RPMI7951 (cell line): ENCODE data around the gene ITGA8. TPM values are rescaled to one million over a fixed set of nuclear protein-coding genes. Genes with fewer than 3 reads are reported as not detected.
"Not testable (repeated sequence)": the region's sequence is repeated elsewhere in the genome, so short reads cannot be mapped to it uniquely, and the experiment has no call there.

ENCODE experiments used
- DNase-seq: peaks from one replicate; pipeline ENCODE4 v3.0.0-alpha.2; 2012; ENCODE audit warnings: low read depth
- total RNA-seq: library from RNA; depleted of rRNA; stranded (reverse); fragments of >200 nt; shearing (Covaris generic); gene quantifications from 2 replicates; pipeline ENCODE4 v1.2.3, GENCODE V29; 2014

Gene ITGA8
- total RNA-seq, 1 experiment from 2014 or later = 7.6 TPM

DNA sequence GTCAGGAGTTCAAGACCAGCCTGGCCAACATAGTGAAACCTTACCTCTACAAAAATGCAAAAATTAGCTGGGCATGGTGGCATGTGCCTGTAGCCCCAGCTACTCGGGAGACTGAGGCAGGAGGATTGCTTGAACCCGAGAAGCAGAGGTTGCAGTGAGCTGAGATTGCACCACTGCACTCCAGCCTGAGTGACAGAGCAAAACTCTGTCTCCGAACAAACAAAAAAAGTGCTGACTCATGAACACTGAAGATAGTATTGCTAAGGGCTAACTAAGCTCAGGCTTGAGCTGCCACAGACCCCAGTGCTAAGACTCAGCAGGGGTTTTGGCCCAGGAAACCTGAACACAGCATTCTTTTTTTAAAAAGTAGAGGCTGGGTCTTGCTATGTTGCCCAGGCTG, 162.6 kb downstream of the ITGA8 start:
- DNase-seq = not testable (repeated sequence)

DNA sequence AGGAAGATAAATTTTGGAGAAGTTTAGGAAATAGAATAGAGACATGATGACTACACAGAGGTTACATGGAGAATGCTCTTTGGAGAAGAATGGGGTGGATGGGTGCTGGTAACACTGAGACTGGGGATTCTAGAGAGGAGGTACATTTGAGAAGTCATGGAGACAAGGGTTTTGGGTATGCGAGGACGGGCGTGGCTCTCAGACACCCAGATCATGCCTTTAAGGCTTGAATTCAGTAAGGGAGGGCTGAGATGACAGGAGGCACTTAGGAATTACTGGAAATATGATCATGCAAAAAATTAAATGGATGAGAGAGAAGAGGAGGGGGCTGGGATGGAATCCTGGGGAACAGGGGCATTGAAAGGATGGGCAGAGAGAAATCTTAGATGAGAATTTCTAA, 168.8 kb downstream of the ITGA8 start:
- DNase-seq = no peak

DNA sequence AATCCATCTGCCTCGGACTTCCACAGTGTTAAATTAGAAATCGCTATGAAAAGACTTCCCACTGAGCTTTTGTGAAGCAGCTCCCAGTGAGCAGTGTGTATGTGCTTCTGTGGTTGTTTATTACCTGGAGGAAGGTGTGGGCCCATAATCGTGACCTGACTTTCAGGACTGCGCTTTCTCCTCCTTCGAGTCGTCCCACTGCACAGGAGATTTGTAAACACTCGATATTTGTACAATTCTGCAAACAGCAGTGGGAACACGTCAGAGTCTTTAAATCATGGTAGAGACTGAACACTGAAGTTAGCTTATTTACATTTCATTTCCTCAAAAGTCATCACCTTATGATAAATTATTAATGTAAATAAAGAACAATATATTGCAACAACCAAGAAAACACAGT, 171.4 kb downstream of the ITGA8 start:
- DNase-seq = no peak

DNA sequence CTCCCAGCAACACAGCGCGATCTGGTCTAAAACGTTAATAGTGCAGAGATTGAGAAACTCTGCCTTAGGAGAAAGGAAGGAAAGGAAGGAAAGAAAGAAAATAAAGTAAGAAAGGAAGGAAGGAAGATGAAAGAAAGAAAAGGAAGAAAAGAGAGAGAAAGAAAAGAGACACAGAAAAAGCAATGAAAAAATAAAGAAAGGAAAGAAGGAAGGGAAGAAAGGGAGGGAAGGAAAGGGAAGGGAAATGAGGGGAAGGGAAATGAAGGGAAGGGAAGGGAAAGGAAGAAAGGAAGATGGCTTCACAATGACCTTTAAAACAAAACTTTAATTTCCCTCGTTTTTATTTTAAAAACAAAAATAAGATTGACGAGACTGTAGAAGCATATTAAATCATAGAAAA, 173.1 kb downstream of the ITGA8 start:
- no peak for DNase-seq

DNA sequence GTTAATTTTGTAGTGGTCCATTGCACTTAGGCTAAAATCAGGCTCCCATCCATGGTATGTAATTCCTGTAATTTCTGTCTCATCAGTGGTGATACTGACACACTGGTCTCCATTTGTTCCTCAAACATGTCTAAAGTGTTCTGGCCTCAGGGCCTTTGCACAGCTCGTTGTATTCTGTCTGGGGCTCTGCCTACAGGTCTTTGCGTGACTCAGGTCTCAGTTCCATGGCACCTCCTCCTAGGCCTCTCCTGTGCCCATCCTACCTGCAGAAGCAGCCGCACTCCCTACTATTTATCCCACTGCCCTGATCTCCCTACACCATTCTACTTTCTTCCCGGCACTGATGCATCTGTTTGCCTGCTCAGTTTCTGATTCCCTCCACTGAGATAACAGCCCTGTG, 173.8 kb downstream of the ITGA8 start:
- DNase-seq = no peak

DNA sequence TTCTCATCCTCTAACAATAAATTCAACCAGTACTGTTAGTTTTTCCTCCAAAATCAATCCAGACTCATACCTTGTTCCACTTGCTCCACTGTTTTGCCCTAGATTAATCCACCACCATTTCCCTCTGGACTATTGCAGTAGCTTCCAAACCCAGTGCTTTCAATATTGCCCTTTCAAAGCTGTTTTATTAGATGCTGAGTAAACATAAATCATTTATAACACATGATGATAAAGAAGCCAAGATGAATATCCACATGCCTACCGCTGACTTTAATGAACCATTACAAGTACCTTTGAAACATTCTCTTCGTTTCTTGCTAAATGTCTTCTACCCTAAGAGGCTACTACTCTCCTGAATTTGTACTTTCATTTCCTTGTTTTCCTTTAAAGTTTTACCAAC, 174.5 kb downstream of the ITGA8 start:
- no peak for DNase-seq

DNA sequence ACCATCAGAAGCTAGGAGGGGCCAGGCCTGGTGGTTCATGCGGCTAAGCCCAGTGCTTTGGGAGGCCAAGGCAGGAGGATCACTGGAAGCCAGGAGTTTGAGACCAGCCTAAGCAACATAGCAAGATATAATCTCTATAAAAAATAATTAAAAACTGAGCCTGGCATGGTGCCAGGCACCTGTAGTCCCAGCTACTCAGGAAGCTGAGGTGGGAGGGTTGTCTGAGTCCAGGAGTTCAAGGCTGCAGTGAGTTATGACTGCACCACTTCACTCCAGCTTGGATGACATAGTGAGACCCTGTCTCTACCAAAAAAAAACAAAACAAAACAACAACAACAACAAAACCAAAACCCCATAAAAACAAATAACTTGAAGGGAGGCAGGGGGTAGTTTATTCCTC, 175.7 kb downstream of the ITGA8 start:
- DNase-seq = no peak

DNA sequence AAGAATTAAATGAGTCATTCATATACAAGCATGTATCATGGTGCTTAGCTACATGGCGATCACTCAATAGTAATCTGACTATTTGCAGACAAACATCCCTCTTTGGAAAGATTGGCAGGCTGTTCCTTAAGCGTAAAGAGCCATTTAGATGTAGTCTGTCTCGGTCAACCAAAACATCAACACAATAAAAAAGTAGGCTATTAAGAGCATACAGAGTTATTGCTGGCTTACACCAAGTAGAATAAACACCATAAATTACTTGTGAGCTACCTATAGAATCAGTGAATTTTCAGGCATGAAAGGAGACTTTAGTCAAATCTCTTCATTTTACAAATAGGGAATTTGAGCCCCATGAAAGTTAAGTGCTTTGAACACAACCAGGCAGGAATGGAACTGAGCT, 176.9 kb downstream of the ITGA8 start:
- DNase-seq = no peak

DNA sequence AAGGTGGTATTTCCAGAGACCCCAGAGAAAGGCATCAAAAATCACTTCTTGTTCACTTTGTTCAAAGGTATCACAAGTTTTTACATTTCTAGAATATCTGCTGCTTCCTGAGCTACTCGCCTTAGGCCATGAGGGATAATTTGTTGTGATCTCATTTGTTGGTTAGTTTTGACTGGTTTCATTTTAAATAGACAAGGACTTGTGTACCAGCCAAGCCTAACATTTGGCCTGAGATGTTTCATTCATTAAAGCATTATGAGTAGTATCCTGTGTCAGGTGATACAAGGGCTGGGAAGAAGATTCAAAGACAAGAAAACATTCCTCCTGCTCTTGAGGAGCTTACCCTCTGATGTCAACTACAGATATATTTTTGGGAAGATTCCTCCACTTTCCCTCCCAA, 178.3 kb downstream of the ITGA8 start:
- DNase-seq = peak; percentile 66

DNA sequence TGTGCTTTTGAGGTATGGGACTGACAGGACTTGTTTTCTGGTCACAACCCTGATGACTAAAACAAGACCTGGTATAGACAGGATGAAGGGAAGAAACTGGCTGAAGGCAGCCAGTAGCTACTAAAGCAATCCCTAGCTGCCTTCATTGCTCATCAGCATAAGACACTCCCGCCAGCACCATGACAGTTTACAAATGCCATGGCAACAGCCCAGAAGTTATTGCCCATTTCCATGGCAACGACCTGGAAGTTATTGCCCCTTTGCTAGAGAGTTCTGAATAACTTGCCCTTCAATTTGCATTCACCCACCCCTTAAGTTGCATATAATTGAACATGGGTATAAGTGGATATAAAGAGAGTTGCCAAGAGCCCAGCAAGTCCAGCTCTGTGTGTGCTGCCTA, 179.0 kb downstream of the ITGA8 start:
- peak; percentile 50 for DNase-seq

DNA sequence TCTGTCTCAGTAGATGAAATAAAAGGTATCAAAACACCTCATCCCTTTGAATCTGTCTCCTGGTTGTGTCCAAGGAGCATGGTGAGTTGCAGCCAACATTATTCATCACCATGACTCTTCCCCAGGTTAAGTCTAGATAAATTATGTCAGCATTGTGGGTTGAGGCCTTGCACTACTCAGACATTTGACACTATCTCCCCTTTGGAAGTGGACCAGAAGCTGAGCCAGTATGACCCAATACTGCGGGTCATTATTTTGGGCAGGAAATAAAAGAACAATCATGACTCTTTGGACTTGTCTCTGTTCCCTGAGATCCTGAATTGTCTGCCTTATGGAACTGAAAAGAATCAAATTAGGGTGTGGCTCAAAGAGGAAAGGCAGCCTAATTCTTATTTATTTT, 180.5 kb downstream of the ITGA8 start:
- peak; percentile 54 for DNase-seq

DNA sequence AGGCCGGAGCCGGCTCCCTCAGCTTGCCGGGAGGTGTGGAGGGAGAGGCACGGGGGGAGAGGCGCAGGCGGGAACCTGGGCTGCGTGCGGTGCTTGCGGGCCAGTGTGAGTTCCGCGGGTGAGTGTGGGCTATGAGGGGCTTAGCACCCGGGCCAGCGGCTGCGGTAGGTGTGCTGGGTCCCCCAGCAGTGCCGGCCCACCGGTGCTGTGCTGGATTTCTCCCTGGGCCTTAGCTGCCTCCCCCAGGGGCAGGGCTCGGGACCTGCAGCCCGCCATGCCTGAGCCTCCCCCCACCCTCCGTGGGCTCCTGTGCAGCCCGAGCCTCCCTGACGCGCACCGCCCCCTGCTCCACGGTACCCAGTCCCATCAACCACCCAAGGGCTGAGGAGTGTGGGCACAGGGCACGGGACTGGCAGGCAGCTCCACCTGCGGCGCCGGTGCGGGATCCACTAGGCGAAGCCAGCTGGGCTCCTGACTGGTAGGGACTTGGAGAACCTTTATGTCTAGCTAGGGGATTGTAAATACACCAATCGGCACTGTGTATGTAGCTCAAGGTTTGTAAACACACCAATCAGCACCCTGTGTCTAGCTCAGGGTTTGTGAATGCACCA, 184.7 kb downstream of the ITGA8 start:
- not testable (repeated sequence) for DNase-seq

DNA sequence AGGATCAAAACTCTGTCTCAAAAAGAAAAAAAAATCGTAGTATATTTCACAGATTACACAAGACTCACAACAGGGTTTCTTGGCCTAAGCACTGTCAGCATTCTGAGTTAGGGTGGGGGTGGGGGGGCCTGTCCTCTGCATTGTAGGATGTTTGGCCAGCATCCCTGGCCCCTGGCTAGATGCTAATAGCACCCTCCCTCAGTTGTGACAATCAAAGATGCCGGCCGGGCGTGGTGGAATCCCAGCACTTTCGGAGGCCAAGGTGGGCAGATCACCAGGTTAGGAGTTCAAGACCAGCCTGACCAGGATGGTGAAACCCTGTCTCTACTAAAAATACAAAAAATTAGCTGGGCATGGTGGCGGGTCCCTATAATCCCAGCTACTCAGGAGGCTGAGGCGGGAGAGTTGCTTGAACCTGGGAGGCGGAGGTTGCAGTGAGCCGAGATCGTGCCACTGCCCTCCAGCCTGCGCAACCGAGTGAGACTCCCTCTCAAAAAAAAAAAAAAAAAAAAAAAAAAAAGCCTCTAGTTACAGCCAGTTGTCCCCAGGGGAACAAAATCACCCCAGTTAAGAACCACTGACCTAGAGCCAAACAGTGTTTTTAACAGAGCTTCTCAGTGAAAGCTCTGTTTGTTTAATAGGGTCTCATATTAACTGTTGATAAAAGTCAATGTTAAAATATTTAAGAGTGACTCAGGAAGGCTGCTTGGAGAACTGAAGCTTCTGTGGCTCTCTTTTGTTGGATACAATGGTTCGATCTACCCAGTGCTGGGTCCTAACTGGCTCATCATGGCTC, 187.6 kb downstream of the ITGA8 start:
- no peak for DNase-seq

DNA sequence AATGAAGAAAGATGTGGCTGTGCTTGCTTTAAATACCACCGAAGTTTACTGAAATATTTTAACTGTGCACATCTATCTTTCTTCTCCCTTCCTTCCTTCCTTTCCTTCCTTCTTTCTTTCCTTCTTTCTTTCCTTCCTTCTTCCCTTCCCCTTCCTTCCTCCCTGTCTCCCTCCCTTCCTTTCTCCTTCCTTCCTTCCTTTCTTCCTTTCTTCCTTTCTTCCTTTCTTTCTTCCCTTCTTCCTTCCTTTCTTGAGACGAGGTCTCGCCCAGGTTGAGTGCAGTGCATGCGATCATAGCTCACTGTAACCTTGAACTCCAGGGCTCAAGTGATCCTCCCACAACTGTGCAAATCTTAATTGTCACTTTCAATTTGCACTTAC, 190.9 kb downstream of the ITGA8 start:
- no peak for DNase-seq

DNA sequence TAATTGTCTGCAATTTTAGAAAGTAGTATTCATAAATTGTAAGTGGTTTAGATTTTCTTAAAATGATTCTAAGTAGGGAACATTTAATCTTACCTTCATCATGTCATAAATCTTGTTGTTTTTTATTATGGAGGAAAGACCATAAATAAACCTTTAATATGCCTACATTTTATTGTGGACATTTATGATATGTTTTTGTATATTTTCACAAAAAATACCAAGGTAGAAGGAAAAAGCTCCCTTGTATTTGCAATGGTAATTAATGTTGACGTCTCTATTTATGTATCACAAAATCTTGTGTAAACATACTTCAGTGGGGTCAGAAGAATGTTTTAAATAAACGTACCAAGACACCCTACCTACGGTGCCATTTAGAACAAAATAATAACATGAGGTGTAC, 193.0 kb downstream of the ITGA8 start:
- DNase-seq = no peak

DNA sequence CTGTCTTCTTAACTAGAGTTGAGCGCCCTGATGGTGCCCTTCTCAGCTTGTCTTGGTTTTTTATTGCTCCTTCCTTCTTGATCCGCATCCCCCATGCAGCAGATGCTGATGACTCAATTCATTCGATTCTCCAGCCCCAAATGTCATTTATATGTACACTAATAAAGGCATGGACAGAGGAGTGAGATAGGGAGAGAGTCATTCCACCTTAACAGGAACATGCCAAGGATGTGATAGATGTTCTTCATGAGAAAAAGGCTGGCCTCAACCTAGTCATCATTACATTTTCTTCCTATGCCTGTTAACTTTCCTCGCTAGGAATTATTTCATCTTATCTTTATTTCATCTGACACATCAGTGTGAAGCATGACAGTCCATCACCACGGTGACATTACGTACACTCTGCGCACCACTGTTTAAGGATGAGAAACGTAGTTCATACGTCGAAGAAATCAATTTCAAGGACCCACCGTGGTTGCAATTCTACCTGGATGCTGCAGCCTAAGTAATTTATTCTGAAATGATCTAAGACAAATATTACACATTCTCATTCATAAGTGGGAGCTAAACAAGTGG, 198.3 kb downstream of the ITGA8 start:
- DNase-seq = no peak

DNA sequence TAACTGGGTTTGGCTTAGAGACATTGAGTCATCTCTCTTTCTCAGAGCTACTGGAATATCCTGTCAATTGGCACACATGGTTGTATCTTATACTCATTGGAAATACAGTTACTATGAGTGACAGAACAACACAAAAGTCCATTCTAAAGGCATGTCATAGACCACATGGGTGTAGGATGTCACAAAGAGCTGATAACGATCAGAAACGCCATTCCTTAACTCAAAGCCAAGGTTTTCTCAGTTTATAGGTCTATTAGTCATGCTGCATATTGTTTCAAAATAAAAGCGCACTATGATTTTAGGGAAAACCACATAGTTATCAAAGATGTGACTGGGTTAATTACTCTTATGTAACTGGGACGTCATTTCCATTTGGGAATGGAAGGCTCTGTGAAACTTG, 201.5 kb downstream of the ITGA8 start:
- DNase-seq = peak; percentile 93

DNA sequence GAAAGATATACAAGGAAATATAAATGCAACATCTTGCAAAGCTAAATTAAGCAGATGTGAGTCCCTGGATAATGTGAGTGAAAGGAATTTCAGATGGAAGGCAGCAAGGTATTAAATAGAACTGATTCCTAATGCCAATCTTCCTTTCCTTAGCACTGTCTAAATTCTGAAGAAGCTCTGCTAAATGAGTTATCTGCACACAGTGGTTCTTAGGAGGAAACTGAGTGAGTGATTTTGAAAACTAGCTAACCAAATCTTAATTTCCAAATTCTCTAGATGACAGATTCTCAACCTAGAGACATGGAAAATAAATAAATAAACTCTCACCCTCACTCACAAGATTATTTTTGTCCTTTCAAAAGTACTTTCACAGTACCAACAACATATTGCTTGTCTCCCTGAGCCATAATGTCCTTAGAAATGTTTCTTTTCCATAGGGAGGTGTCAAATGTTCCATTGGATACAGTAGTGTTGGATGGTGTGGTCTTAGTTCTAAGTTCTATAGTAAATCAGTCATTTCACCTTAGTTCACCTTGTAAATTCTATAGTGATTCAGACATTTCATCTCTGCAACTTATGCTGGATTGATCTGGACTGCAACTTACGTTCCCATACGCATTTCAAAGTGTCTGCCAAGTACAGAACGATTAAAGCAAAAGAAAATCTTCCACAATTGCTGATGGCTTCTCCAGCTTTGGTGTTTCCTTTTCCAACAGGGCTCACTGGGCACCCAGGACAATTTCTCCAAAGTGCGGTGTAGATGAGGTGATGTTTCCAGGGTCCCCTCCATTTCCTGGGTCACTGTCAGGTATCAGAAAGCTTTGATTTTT, 203.3 kb downstream of the ITGA8 start:
- DNase-seq = no peak

DNA sequence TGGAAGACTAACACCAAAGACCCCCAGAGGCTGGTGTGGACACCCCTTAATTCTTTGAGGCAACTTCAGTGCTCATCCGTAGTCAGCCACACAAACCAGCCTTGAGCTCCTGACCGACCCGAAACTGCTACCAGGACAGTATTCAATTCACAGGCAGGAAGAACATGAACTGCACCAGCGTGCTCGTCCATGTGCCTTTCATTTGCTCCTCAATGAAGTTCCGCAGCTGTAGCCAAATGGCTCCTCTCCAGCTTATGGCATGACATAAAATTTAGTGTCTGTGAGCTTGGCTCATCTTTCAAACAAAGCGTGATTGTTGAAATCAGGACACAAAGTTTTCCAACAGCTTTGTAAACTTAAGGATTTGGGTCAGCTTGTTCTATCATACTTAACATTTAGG, 204.5 kb downstream of the ITGA8 start:
- peak; percentile 64 for DNase-seq

DNA sequence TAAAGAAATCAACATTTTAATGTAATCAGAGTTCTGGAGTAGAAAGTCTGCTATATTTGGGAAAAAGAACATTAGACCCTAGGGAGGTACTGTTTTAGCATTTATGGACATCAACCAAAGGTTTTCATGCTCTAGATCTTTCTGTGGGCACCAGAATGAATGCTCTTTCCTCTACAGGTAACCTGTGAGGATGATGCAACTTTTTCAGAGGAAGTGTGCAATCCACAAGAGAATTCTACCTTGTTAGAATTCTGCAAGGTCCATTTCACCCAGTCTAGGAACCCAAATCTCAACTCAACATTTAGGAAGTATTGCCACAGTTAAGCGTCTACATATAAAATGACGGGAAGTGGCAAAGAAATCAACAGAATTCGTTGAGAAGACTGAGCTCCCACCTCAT, 208.8 kb downstream of the ITGA8 start:
- no peak for DNase-seq

DNA sequence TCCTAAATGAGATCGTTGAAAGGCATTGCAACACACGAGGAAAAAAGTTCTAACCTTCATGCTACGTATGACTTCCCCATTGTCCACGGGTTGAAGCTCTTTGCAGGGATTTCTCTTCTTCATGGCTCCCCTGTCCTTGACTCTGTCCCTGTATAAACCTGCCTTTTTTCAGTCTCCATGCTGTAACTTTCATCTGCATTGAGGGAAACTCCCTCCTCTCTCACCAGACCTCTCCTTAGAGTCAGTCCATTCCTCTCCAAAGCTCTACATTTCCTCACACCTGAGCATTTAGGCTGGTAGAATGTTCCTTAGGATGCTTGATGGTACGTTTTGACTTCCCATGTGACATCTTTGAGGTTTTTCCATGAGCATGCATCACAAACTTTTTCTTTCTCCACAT, 214.4 kb downstream of the ITGA8 start:
- DNase-seq = no peak

DNA sequence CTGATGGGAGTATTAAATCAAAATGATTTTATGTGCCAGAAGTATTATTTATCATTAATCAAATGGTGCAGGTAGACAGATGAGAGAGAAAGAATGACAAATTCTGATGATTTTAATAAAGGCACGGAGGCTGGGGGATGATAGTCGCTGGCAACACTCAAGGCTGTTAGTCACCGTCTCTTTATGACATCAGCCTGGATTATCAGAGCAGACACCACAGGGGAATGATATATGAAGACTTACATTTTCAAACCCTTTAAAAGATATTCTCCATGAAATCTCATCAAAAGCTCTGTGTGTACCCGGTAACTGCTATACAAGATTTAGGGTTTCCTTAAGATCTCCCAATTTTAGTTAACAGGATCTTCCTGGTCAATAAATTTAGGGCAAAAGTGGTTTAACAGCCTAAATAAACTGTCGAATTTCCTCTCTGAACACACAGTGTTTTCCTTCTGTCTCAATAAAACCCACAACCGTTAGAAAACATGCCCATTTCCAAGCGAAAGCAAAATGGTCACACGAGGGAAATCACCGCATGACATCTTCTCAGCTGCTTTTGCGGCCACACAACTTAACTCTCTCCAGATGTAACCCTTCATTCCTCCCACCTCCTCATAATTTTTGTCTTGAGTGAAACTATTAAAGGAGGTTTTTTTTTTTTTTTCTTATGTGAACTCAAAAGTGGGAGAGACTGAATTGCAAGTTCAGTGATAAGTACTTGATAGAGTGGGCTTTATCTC, 215.5 kb downstream of the ITGA8 start:
- DNase-seq = peak; percentile 79
